ENCODE results near the gene POLR2C.
A peak's percentile ranks its signal among the peaks of the same experiment; 100 is the strongest.

The POLR2C gene

GRCh38 chr16:57462209-57462977 is at the start of gene POLR2C:
TSS of gene POLR2C (plus strand) at chr16:57462679. CDS start at chr16:57462725, 46 bp downstream.
- H3K36me3 ChIP-seq (replicated peaks), result peaks cover 62% of the 10 kb centered on the region
- in situ Hi-C loops (cut with HindIII; ENCODE audit: low pct_ligation_motif_present, low sequenced_read_pairs), result no loop called here
- peak; percentile 86 for DNase-seq
- peak within 1 kb of the TSS; percentile 90 for H3K4me3 ChIP-seq (ENCODE audit: low read depth, low read length)
- no peaks in the 10 kb centered on the region for H3K27me3 ChIP-seq (replicated peaks)
- TF ChIP-seq, protein P1, sequence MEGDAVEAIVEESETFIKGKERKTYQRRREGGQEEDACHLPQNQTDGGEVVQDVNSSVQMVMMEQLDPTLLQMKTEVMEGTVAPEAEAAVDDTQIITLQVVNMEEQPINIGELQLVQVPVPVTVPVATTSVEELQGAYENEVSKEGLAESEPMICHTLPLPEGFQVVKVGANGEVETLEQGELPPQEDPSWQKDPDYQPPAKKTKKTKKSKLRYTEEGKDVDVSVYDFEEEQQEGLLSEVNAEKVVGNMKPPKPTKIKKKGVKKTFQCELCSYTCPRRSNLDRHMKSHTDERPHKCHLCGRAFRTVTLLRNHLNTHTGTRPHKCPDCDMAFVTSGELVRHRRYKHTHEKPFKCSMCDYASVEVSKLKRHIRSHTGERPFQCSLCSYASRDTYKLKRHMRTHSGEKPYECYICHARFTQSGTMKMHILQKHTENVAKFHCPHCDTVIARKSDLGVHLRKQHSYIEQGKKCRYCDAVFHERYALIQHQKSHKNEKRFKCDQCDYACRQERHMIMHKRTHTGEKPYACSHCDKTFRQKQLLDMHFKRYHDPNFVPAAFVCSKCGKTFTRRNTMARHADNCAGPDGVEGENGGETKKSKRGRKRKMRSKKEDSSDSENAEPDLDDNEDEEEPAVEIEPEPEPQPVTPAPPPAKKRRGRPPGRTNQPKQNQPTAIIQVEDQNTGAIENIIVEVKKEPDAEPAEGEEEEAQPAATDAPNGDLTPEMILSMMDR (IDR thresholded peaks at IDR 0.05; ENCODE audit: low read depth, low read length, missing control alignments), result peak; percentile 96
- peak within 1 kb of the TSS; percentile 41 for H3K27ac ChIP-seq

DNA sequence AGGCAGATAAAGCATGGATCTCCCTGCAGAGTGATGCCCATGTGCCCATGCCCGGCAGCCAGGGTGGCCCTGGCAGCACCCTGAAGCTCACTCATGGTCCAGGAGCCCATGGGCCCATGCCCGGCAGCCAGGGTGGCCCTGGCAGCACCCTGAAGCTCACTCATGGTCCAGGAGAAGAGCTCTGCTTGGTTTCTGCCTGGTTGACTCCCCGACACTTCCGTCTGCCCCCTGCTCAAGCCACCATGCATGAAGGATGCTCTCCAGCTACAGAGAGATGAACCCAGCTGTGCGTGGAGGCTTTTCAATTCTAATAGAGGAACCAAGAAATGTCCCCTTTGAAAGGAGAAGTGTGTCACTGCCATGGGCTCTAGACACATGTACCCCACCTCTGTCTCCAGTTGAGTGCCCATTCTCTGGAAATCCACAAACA is 49.2 kb upstream of the POLR2C start:
- Histone ChIP-seq H3K4me3 (ENCODE audit: low read depth, low read length) (no peak overlapping the region), H3K27ac (no peak overlapping the region), H3K36me3 (replicated peaks) (no peaks in the 10 kb centered on the region), H3K27me3 (replicated peaks) (no peaks in the 10 kb centered on the region)
- in situ Hi-C loops (cut with HindIII; ENCODE audit: low pct_ligation_motif_present, low sequenced_read_pairs), result loop anchor here (10.0 kb wide), 1 partner anchor 119 kb away; no protein-coding TSS in a partner anchor
- TF ChIP-seq, protein P1 (IDR thresholded peaks at IDR 0.05; ENCODE audit: low read depth, low read length, missing control alignments), result no peak
- DNase-seq, result no peak

DNA sequence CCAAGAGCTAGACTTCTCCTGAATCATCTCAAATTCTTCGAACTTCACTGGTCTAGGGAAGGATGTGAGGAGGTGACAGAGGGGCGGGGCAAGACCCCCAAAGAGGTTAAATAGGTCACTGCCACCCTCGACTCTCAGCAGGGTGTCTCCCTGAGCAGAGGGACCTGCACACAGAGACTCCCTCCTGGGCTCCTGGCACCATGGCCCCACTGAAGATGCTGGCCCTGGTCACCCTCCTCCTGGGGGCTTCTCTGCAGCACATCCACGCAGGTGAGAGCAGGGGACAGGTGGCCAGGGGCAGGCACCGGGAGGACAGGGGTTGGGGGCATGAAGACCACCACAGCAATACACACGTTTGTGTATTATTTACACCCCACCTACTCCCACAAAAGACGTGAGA is 48.7 kb upstream of the POLR2C start:
- H3K36me3 ChIP-seq (replicated peaks), result no peaks in the 10 kb centered on the region
- TF ChIP-seq, protein P1 (IDR thresholded peaks at IDR 0.05; ENCODE audit: low read depth, low read length, missing control alignments), result no peak
- in situ Hi-C loops (cut with HindIII; ENCODE audit: low pct_ligation_motif_present, low sequenced_read_pairs), result loop anchor here (10.0 kb wide), 1 partner anchor 119 kb away; no protein-coding TSS in a partner anchor
- no peaks in the 10 kb centered on the region for H3K27me3 ChIP-seq (replicated peaks)
- H3K27ac ChIP-seq, result no peak overlapping the region
- no peak overlapping the region for H3K4me3 ChIP-seq (ENCODE audit: low read depth, low read length)
- DNase-seq, result no peak

DNA sequence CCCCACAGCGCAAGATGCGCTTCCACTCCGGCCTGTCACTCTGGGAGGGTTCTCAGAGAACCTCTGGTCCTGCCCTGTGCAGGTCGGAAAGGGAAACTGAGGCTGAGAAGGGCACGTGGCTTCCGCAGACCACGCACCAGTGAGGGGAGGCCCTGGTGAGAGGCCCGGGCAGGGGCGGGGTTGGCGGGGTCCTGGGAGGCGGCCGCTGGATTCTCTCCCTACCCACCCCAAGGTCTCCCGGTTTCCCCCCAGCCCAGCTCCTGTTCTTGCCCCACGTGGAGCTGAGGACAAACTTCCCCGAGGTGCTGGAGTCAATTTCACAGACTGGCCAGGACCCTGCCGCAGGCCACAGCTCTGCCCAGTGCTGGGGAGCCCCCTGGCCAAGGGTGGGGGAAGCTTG is 46.4 kb upstream of the POLR2C start:
- H3K27me3 ChIP-seq (replicated peaks), result no peaks in the 10 kb centered on the region
- in situ Hi-C loops (cut with HindIII; ENCODE audit: low pct_ligation_motif_present, low sequenced_read_pairs), result loop anchor here (10.0 kb wide), 1 partner anchor 121 kb away; no protein-coding TSS in a partner anchor
- no peak overlapping the region for H3K27ac ChIP-seq
- no peaks in the 10 kb centered on the region for H3K36me3 ChIP-seq (replicated peaks)
- no peak overlapping the region for H3K4me3 ChIP-seq (ENCODE audit: low read depth, low read length)
- TF ChIP-seq, protein P1 (IDR thresholded peaks at IDR 0.05; ENCODE audit: low read depth, low read length, missing control alignments), result no peak
- DNase-seq, result no peak

DNA sequence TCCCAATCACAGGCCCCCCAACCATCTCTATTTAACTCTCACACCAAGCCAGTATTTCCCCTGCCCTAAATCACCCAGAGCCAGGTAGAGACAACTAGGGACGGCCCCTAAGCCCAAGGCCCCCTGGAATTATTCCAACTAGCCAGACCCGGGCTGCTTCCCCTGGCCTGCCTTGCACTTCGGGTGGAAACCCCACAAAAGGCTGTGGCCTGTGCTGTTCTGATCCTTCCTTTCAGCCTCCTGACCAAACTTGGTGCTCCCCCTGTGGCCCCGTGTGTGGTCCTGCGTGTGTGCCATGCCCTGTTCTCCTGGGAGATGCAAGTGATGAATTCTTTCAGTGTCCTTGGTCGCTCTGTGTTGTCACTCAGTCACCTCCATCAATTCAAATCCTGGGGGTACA is 43.0 kb upstream of the POLR2C start:
- Histone ChIP-seq H3K27ac (no peak overlapping the region), H3K27me3 (replicated peaks) (no peaks in the 10 kb centered on the region), H3K4me3 (ENCODE audit: low read depth, low read length) (no peak overlapping the region), H3K36me3 (replicated peaks) (no peaks in the 10 kb centered on the region)
- in situ Hi-C loops (cut with HindIII; ENCODE audit: low pct_ligation_motif_present, low sequenced_read_pairs), result loop anchor here (10.0 kb wide), 1 partner anchor 125 kb away; no protein-coding TSS in a partner anchor
- TF ChIP-seq, protein P1 (IDR thresholded peaks at IDR 0.05; ENCODE audit: low read depth, low read length, missing control alignments), result peak; percentile 1
- no peak for DNase-seq
